Endothelial cell of umbilical vein (primary cell): ENCODE measurements around the gene OSTC. TPM values are rescaled to one million over a fixed set of nuclear protein-coding genes. Genes with fewer than 3 reads are reported as not detected.

ENCODE experiments used
- BruUV-seq: library from RNA; stranded (reverse); fragments of 400-500 nt; replicated peaks from 2 replicates; lab custom pipeline; 2021; lab: Mats Ljungman, UMichigan
- CTCF ChIA-PET: fragments of 300-600, 350-600 bp; sonication (Branson Sonifier 250); formaldehyde crosslinking; loops from one replicate; lab custom pipeline; 2021; ENCODE audit warnings: antibody characterized with exemption, inconsistent platforms; lab: Charles Lee
- POLR2A ChIA-PET: fragments of 300-600, 350-600 bp; sonication (Branson Sonifier 250); formaldehyde crosslinking; loops from one replicate; lab custom pipeline; 2021; ENCODE audit warnings: antibody characterized with exemption, inconsistent platforms; lab: Charles Lee
- DNase-seq: peaks from one replicate; pipeline ENCODE4 v3.0.0-alpha.2; 2011; ENCODE audit warnings: low read depth, low spot score
- FAIRE-seq: peaks from 2 replicates; lab custom pipeline; 2011; peaks lifted over from hg19 to GRCh38; lab: Jason Lieb, UNC
- H2AFZ ChIP-seq: 2 replicates; pipeline ENCODE4 v1.6.0; 2012; ENCODE audit warnings: low read depth, low read length, control low read depth, inconsistent platforms
- H3K27ac ChIP-seq: 2 replicates; pipeline ENCODE4 v1.5.1; 2011; ENCODE audit warnings: low read depth, mild to moderate bottlenecking, control low read depth, low read length, moderate library complexity; ENCODE audit not compliant: insufficient read depth
- H3K27me3 ChIP-seq, 2 experiments: 2 replicates each; pipeline versions ENCODE4 v1.6.0 to v1.6.1; 2011; ENCODE audit warnings: low read length in 2 of 2, mixed read lengths in 1 of 2; ENCODE audit not compliant: control insufficient read depth in 2 of 2, insufficient read depth in 2 of 2
- H3K36me3 ChIP-seq, 2 experiments: 2 replicates in 1 of 2; 3 replicates in 1 of 2; pipeline ENCODE4 v1.5.1; 2011; ENCODE audit warnings: low read length in 2 of 2, mild to moderate bottlenecking in 1 of 2, moderate library complexity in 1 of 2; ENCODE audit not compliant: control insufficient read depth in 2 of 2, insufficient read depth in 2 of 2; ENCODE audit errors: extremely low read depth in 1 of 2
- H3K4me1 ChIP-seq: 3 replicates; pipeline ENCODE4 v1.5.1; 2011; ENCODE audit warnings: mild to moderate bottlenecking, low read length; ENCODE audit not compliant: control insufficient read depth, insufficient read depth; ENCODE audit errors: extremely low read depth
- H3K4me2 ChIP-seq: 2 replicates; pipeline ENCODE4 v1.6.1; 2011; ENCODE audit warnings: low read length, control low read depth, mixed read lengths; ENCODE audit not compliant: insufficient read depth
- H3K4me3 ChIP-seq, 3 experiments: fragments of 200-600 bp in 1 of 3; sonication (generic), shearing (Covaris generic) in 1 of 3; replicated peaks in 1 of 3; 2 replicates each; pipeline ENCODE4 v1.5.1; 2011 to 2016; ENCODE audit warnings: control low read depth in 3 of 3, low read length in 3 of 3, mild to moderate bottlenecking in 2 of 3, inconsistent platforms in 1 of 3, low read depth in 1 of 3, moderate library complexity in 1 of 3; ENCODE audit not compliant: insufficient read depth in 1 of 3
- H3K79me2 ChIP-seq: 2 replicates; pipeline ENCODE4 v1.6.0; 2012; ENCODE audit warnings: low read length, inconsistent platforms; ENCODE audit not compliant: control insufficient read depth, insufficient read depth
- H3K9ac ChIP-seq: replicated peaks from 2 replicates; pipeline ENCODE3; 2011; ENCODE audit warnings: low read length, control low read depth; ENCODE audit not compliant: insufficient read depth; ENCODE audit errors: extremely low read depth
- H3K9me1 ChIP-seq: replicated peaks from 3 replicates; pipeline ENCODE4 v1.6.0; 2011; ENCODE audit warnings: mild to moderate bottlenecking, low read length; ENCODE audit not compliant: control insufficient read depth, insufficient read depth; ENCODE audit errors: extremely low read depth
- H3K9me3 ChIP-seq: replicated peaks from 2 replicates; pipeline ENCODE4 v1.5.1; 2012; ENCODE audit warnings: low read length, inconsistent platforms; ENCODE audit not compliant: control insufficient read depth, insufficient read depth
- H4K20me1 ChIP-seq: replicated peaks from 2 replicates; pipeline ENCODE3; 2011; ENCODE audit warnings: mild to moderate bottlenecking, low read length; ENCODE audit not compliant: control insufficient read depth, insufficient read depth; ENCODE audit errors: extremely low read depth
- CTCF ChIP-seq, 2 donors: IDR thresholded peaks; 1 replicate in 1 of 2; 2 replicates in 1 of 2; pipeline ENCODE4 v1.5.1; 2011; ENCODE audit warnings: low read length in 2 of 2, mild to moderate bottlenecking in 2 of 2, moderate library complexity in 2 of 2, control low read depth in 1 of 2, inconsistent platforms in 1 of 2, low read depth in 1 of 2; ENCODE audit not compliant: insufficient read depth in 1 of 2; ENCODE audit errors: extremely low read depth in 1 of 2
- EZH2 ChIP-seq: IDR thresholded peaks from 2 replicates; pipeline ENCODE4 v1.6.1; 2012; ENCODE audit warnings: borderline replicate concordance, low read depth, mild to moderate bottlenecking, moderate library complexity, low read length, inconsistent platforms; ENCODE audit not compliant: severe bottlenecking
- FOS ChIP-seq: IDR thresholded peaks from 2 replicates; pipeline ENCODE4 v1.6.1; 2011; ENCODE audit warnings: mild to moderate bottlenecking, low read length, moderate library complexity, borderline replicate concordance; ENCODE audit not compliant: insufficient read depth
- GATA2 ChIP-seq: IDR thresholded peaks from 2 replicates; pipeline ENCODE4 v1.7.0; 2011; ENCODE audit warnings: low read depth, mild to moderate bottlenecking, moderate library complexity, mixed read lengths, low read length; ENCODE audit not compliant: insufficient read length, insufficient read depth
- JUN ChIP-seq: IDR thresholded peaks from 2 replicates; pipeline ENCODE4 v1.6.1; 2011; ENCODE audit warnings: borderline replicate concordance, low read depth; ENCODE audit not compliant: insufficient read length, insufficient read depth
- MAX ChIP-seq: IDR thresholded peaks from 2 replicates; pipeline ENCODE4 v1.6.1; 2011; ENCODE audit not compliant: insufficient read depth, insufficient read length
- MYC ChIP-seq: IDR thresholded peaks from one replicate; pipeline ENCODE4 v1.6.1; 2011; ENCODE audit warnings: mild to moderate bottlenecking, low read depth, low read length
- POLR2A ChIP-seq: IDR thresholded peaks from 2 replicates; pipeline ENCODE4 v1.6.1; 2012; ENCODE audit warnings: low read depth, mild to moderate bottlenecking, control low read depth, low read length
- POLR2AphosphoS5 ChIP-seq: IDR thresholded peaks from 2 replicates; pipeline ENCODE4 v1.6.1; 2012; ENCODE audit warnings: low read depth, mild to moderate bottlenecking, control low read depth, low read length, moderate library complexity; ENCODE audit not compliant: insufficient read depth
- dilution Hi-C: fragments of 300-500 bp; cut with MboI; formaldehyde crosslinking; loops from one replicate; pipeline ENCODE4 v1.15.0; 2019; ENCODE audit warnings: low sequenced_read_pairs; ENCODE audit not compliant: extremely low pct_ligation_motif_present
- intact Hi-C: fragments of 100-400 bp; cut with micrococcal nuclease; formaldehyde crosslinking; loops from one replicate; pipeline ENCODE4 v1.10.0; 2022
- polyA plus RNA-seq, 4 experiments: library from polyadenylated mRNA; depleted of rRNA in 3 of 4; stranded (reverse) in 3 of 4; unstranded in 1 of 4; fragments of >200 nt; gene quantifications; 2 replicates each; pipeline versions ENCODE4 v1.2.1 to v1.2.3, GENCODE V29; 2011 to 2012; ENCODE audit warnings: missing spikeins in 1 of 4
- total RNA-seq: library from RNA; stranded (reverse); gene quantifications from 2 replicates; pipeline ENCODE4 v1.2.3, GENCODE V29; 2021

The OSTC gene
- total and polyA plus RNA-seq, 2 donors (not counting 3 experiments of a cell fraction or from before 2014, with no cell fraction given): 196 to 310 TPM

GRCh38 chr4:108683479-108683878 is 33.1 kb downstream of the OSTC start:
- Histone ChIP-seq H2AFZ (no peak overlapping the region), H3K9ac (no peak overlapping the region), H3K4me1 (peaks cover 4% of the 10 kb centered on the region), H3K79me2 (no peaks in the 10 kb centered on the region), H4K20me1 (no peaks in the 10 kb centered on the region), H3K4me2 (no peak overlapping the region), H3K4me3 (no peak overlapping the region), H3K9me1 (no peaks in the 10 kb centered on the region), H3K27ac (no peak overlapping the region), H3K36me3 (no peaks in the 10 kb centered on the region), H3K9me3 (no peaks in the 10 kb centered on the region), H3K27me3 (no peaks in the 10 kb centered on the region)
- no TSS peak for BruUV-seq
- POLR2A ChIA-PET: no interaction called here
- FAIRE-seq: peak; percentile 58
- dilution Hi-C loops (no loop called here), intact Hi-C loops (loop anchor here (1.0 to 10.0 kb wide), 4 partner anchors 100 to 723 kb away; partner anchors contain the start of gene COL25A1)
- peak in 1 of 2 donors; percentile 24 for TF ChIP-seq CTCF (IDR thresholded peaks at IDR 0.05; ENCODE audit: extremely low read depth in 1 of 2, insufficient read depth in 1 of 2, low read depth in 1 of 2, low read length in 2 of 2)
- TF ChIP-seq MYC: no peak
- CTCF ChIA-PET: interaction anchor here (0.6 to 5.4 kb wide), 6 partner anchors 10 to 722 kb away, joined by 3 to 32 read pairs (median 6); no protein-coding TSS in a partner anchor
- peak; percentile 51 for DNase-seq

- H3K36me3 ChIP-seq: no peaks in the 10 kb centered on the region
- no peaks in the 10 kb centered on the region for H3K9me1 ChIP-seq
- ChIA-PET POLR2A (no interaction called here), CTCF (interaction anchor here (0.6 to 5.4 kb wide), 8 partner anchors 10 to 720 kb away, joined by 3 to 32 read pairs (median 5); no protein-coding TSS in a partner anchor)
- H3K4me1 ChIP-seq: peaks cover 4% of the 10 kb centered on the region
- peak; percentile 57 for FAIRE-seq
- dilution Hi-C loops (no loop called here), intact Hi-C loops (loop anchor here (10.0 kb wide), 1 partner anchor 620 kb away; the partner anchor contains the start of gene COL25A1)
- H4K20me1 ChIP-seq: no peaks in the 10 kb centered on the region
- H2AFZ ChIP-seq: no peak overlapping the region
- H3K9me3 ChIP-seq: no peaks in the 10 kb centered on the region
- no peak overlapping the region for H3K4me2 ChIP-seq
- H3K79me2 ChIP-seq: no peaks in the 10 kb centered on the region
- DNase-seq: no peak
- no peaks in the 10 kb centered on the region for H3K27me3 ChIP-seq
- BruUV-seq: no TSS peak
- TF ChIP-seq POLR2AphosphoS5 (no peak), POLR2A (no peak), FOS (no peak), CTCF (IDR thresholded peaks at IDR 0.05; ENCODE audit: extremely low read depth in 1 of 2, insufficient read depth in 1 of 2, low read depth in 1 of 2, low read length in 2 of 2) (no peak), EZH2 (no peak), MAX (no peak), JUN (no peak), GATA2 (no peak), MYC (no peak)
- no peak overlapping the region for H3K4me3 ChIP-seq
- no peak overlapping the region for H3K27ac ChIP-seq
- H3K9ac ChIP-seq: no peak overlapping the region
Observed at GRCh38 chr4:108685036-108685686, 34.8 kb downstream of the OSTC start.
